ENCODE measurements around the gene C3AR1.
"Not testable (repeated sequence)": the region's sequence is repeated elsewhere in the genome, so short reads cannot be mapped to it uniquely, and the experiment has no call there.

Gene C3AR1

DNA sequence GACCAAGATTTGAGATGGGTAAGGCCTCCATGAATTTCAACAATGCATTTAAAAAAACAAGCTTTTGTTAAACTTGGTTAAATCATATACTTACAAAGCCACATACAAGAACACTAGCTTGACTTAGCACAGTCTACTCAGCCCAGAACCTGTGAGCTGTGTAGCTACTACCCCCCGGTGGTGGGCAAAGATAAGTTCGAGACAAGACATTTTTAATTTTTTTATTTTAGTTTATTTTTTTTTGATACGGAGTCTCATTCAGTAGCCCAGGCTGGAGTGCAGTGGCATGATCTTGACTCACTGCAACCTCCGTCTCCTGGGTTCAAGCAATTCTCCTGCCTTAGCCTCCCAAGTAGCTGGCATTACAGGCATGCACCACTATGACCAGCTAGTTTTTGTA is 12.2 kb upstream of the C3AR1 start:
- TF ChIP-seq, protein P1, sequence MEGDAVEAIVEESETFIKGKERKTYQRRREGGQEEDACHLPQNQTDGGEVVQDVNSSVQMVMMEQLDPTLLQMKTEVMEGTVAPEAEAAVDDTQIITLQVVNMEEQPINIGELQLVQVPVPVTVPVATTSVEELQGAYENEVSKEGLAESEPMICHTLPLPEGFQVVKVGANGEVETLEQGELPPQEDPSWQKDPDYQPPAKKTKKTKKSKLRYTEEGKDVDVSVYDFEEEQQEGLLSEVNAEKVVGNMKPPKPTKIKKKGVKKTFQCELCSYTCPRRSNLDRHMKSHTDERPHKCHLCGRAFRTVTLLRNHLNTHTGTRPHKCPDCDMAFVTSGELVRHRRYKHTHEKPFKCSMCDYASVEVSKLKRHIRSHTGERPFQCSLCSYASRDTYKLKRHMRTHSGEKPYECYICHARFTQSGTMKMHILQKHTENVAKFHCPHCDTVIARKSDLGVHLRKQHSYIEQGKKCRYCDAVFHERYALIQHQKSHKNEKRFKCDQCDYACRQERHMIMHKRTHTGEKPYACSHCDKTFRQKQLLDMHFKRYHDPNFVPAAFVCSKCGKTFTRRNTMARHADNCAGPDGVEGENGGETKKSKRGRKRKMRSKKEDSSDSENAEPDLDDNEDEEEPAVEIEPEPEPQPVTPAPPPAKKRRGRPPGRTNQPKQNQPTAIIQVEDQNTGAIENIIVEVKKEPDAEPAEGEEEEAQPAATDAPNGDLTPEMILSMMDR (conservative IDR thresholded peaks at IDR 0.05; ENCODE audit: control insufficient read depth, insufficient read depth, low read depth, low read length): peak; percentile 61
- DNase-seq (ENCODE audit: low read depth): peak; percentile 78
- H3K4me3 ChIP-seq (ENCODE audit: control insufficient read depth, low read depth, low read length): no peak overlapping the region

DNA sequence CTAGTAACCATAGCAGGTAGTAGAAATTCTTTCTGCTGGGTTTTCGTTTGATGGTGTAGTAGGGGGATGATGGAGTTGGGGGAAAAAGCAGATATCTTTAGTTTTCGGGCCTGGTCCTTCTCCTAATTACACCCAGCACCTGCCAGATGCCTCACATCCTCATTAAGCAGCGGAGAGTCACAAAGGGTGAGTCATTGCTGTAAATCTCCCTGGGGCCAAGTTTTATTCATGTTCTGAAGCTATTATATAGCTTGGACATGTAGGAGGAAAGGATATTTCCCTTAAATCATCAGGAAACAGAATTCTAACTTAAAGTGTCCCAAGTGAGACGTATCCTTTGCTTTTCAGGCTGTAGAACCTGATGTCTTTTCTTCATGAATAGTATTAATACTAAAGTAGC is 11.0 kb upstream of the C3AR1 start:
- DNase-seq (ENCODE audit: low read depth): peak; percentile 69
- TF ChIP-seq, protein P1 (conservative IDR thresholded peaks at IDR 0.05; ENCODE audit: control insufficient read depth, insufficient read depth, low read depth, low read length): no peak
- no peak overlapping the region for H3K4me3 ChIP-seq (ENCODE audit: control insufficient read depth, low read depth, low read length)

GRCh38 chr12:8076366-8076765 is 10.2 kb upstream of the C3AR1 start:
- no peak overlapping the region for H3K4me3 ChIP-seq (ENCODE audit: control insufficient read depth, low read depth, low read length)
- DNase-seq (ENCODE audit: low read depth): no peak
- TF ChIP-seq, protein P1 (conservative IDR thresholded peaks at IDR 0.05; ENCODE audit: control insufficient read depth, insufficient read depth, low read depth, low read length): no peak

GRCh38 chr12:8075935-8076334 is 9.8 kb upstream of the C3AR1 start:
- TF ChIP-seq, protein P1 (conservative IDR thresholded peaks at IDR 0.05; ENCODE audit: control insufficient read depth, insufficient read depth, low read depth, low read length): no peak
- DNase-seq (ENCODE audit: low read depth): no peak
- H3K4me3 ChIP-seq (ENCODE audit: control insufficient read depth, low read depth, low read length): no peak overlapping the region

- not testable (repeated sequence) for H3K4me3 ChIP-seq (ENCODE audit: control insufficient read depth, low read depth, low read length); DNase-seq (ENCODE audit: low read depth)
Measured at GRCh38 chr12:8071820-8072219, 5.7 kb upstream of the C3AR1 start.

DNA sequence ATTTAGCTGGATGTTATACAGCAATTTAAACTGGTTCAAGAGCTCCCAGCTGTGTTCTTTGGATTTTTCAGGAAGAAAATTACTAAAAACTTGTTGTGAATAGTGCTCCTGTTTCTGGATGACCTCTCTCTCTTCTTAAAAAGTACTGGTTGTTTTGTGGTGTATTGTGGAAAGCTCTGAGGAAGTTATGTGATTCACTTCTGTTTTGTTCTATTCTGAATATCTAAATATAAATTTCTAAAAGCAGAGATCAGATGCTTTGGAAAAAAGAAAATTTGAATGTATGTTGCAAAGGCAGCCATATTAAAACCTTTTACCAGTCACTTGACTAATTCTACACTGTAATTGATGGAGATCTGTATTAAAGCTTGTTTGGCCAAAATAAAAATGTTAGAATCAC is 3.4 kb upstream of the C3AR1 start:
- TF ChIP-seq, protein P1 (conservative IDR thresholded peaks at IDR 0.05; ENCODE audit: control insufficient read depth, insufficient read depth, low read depth, low read length): no peak
- no peak for DNase-seq (ENCODE audit: low read depth)
- H3K4me3 ChIP-seq (ENCODE audit: control insufficient read depth, low read depth, low read length): no peak overlapping the region

DNA sequence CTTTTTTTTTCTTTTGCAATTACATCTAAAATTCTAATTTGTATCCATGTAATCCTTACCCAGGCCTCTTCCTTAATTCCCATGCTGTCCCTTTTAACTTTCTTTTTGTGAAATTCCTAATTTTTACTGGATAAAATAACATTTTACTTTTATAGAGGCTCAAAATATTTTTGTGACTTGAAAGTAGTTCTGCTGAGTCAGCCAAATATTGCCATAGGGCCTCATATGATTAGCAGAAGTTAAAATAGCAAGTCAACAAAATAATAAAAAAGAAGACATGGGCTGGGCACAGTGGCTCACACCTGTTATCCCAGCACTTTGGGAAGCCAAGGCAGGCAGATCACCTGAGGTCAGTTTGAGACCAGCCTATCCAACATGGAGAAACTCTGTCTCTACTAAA is 2.0 kb downstream of the C3AR1 start:
- DNase-seq (ENCODE audit: low read depth): no peak
- TF ChIP-seq, protein P1 (conservative IDR thresholded peaks at IDR 0.05; ENCODE audit: control insufficient read depth, insufficient read depth, low read depth, low read length): no peak
- H3K4me3 ChIP-seq (ENCODE audit: control insufficient read depth, low read depth, low read length): no peak overlapping the region

Data from fibroblast of mammary gland (primary cell).